ENCODE data around the gene LACTB. TPM values are rescaled to one million over a fixed set of nuclear protein-coding genes. Genes with fewer than 3 reads are reported as not detected.

LACTB gene
- total RNA-seq, 4 donors from 2014 or later = 15.6 to 20.8 (median 17.3) TPM

- H3K36me3 ChIP-seq = no peaks in the 10 kb centered on the region
- no peaks in the 10 kb centered on the region for H3K27me3 ChIP-seq
- ATAC-seq = no peak
- no peaks in the 10 kb centered on the region for H3K9me3 ChIP-seq
- H3K27ac ChIP-seq = no peak overlapping the region
- no peak for TF ChIP-seq CTCF (IDR thresholded peaks at IDR 0.05)
- no peak for TF ChIP-seq POLR2A (IDR thresholded peaks at IDR 0.05)
- TF ChIP-seq POLR2AphosphoS5 (IDR thresholded peaks at IDR 0.05) = no peak
- H3K4me1 ChIP-seq = peaks cover 0 to 8% (median 0%) of the 10 kb centered on the region in 3 donors
- H3K4me3 ChIP-seq = no peak overlapping the region
- 69% methylated on average over 2 of the region's 2 CpGs; no CpG with 5 or more reads in 1 of the 2 donors for WGBS, 2 donors (ENCODE audit: low coverage in 1 of 2)
Observed at GRCh38 chr15:63169788-63170187, 48.1 kb downstream of the LACTB start.

- Histone ChIP-seq H3K4me3 (no peak overlapping the region), H3K36me3 (no peaks in the 10 kb centered on the region), H3K27me3 (no peaks in the 10 kb centered on the region), H3K4me1 (no peaks in the 10 kb centered on the region), H3K9me3 (no peaks in the 10 kb centered on the region), H3K27ac (no peak overlapping the region)
- 60 to 81% methylated on average over 1 to 5 of the region's 5 CpGs for WGBS, 2 donors (ENCODE audit: low coverage in 1 of 2)
- ATAC-seq = no peak
- TF ChIP-seq POLR2AphosphoS5 (IDR thresholded peaks at IDR 0.05) (no peak), CTCF (IDR thresholded peaks at IDR 0.05) (no peak), POLR2A (IDR thresholded peaks at IDR 0.05) (no peak), EP300 (IDR thresholded peaks at IDR 0.05) (no peak)
Observed at GRCh38 chr15:63172376-63172775, 50.7 kb downstream of the LACTB start.

- H3K36me3 ChIP-seq = no peaks in the 10 kb centered on the region
- H3K9me3 ChIP-seq = no peaks in the 10 kb centered on the region
- H3K27ac ChIP-seq = no peak overlapping the region
- TF ChIP-seq POLR2A (IDR thresholded peaks at IDR 0.05) (no peak), POLR2AphosphoS5 (IDR thresholded peaks at IDR 0.05) (no peak)
- no peaks in the 10 kb centered on the region for H3K4me1 ChIP-seq
- 33 to 63% methylated on average over 1 to 3 of the region's 3 CpGs for WGBS, 2 donors (ENCODE audit: low coverage in 1 of 2)
- no peak overlapping the region for H3K4me3 ChIP-seq
- ATAC-seq = no peak
- H3K27me3 ChIP-seq = no peaks in the 10 kb centered on the region
Observed at GRCh38 chr15:63172851-63173451, 51.3 kb downstream of the LACTB start.

- TF ChIP-seq EP300 (IDR thresholded peaks at IDR 0.05) (no peak), POLR2AphosphoS5 (IDR thresholded peaks at IDR 0.05) (no peak), POLR2A (IDR thresholded peaks at IDR 0.05) (no peak), CTCF (IDR thresholded peaks at IDR 0.05) (no peak)
- no peaks in the 10 kb centered on the region for H3K27me3 ChIP-seq
- no peak overlapping the region for H3K4me3 ChIP-seq
- 94% methylated on average over 3 of the region's 3 CpGs; no CpG with 5 or more reads in 1 of the 2 donors for WGBS, 2 donors (ENCODE audit: low coverage in 1 of 2)
- no peaks in the 10 kb centered on the region for H3K4me1 ChIP-seq
- H3K36me3 ChIP-seq = no peaks in the 10 kb centered on the region
- H3K9me3 ChIP-seq = no peaks in the 10 kb centered on the region
- no peak overlapping the region for H3K27ac ChIP-seq
- no peak for ATAC-seq
Observed at GRCh38 chr15:63176302-63176701, 54.6 kb downstream of the LACTB start.

- TF ChIP-seq EP300 (IDR thresholded peaks at IDR 0.05) = no peak
- TF ChIP-seq POLR2AphosphoS5 (IDR thresholded peaks at IDR 0.05) = no peak
- TF ChIP-seq POLR2A (IDR thresholded peaks at IDR 0.05) = no peak
- TF ChIP-seq CTCF (IDR thresholded peaks at IDR 0.05) = no peak
- H3K4me3 ChIP-seq = no peak overlapping the region
- no peak for ATAC-seq
- no peaks in the 10 kb centered on the region for H3K36me3 ChIP-seq
- H3K4me1 ChIP-seq = no peaks in the 10 kb centered on the region
- no peaks in the 10 kb centered on the region for H3K9me3 ChIP-seq
- no peak overlapping the region for H3K27ac ChIP-seq
- WGBS, 2 donors (ENCODE audit: low coverage in 1 of 2) = 23 to 33% methylated on average over 3 to 5 of the region's 5 CpGs
- no peaks in the 10 kb centered on the region for H3K27me3 ChIP-seq
Observed at GRCh38 chr15:63178034-63178433, 56.4 kb downstream of the LACTB start.

All from gastroesophageal sphincter (tissue), 4 donors.